H1 (cell line): ENCODE results near the gene FAM149B1. TPM values are rescaled to one million over a fixed set of nuclear protein-coding genes. Genes with fewer than 3 reads are reported as not detected.

Experiments
- ATF2 ChIP-seq: IDR thresholded peaks from 2 replicates; pipeline ENCODE4 v1.6.1; 2012; ENCODE audit warnings: low read length, inconsistent platforms
- CHD7 ChIP-seq: fragments of 300-600 bp; sonication (generic); IDR thresholded peaks from 2 replicates; pipeline ENCODE4 v1.7.1; 2012; ENCODE audit warnings: low read length, moderate library complexity, mild to moderate bottlenecking, inconsistent platforms; ENCODE audit not compliant: insufficient replicate concordance
- CTBP2 ChIP-seq: IDR thresholded peaks from 2 replicates; pipeline ENCODE4 v1.7.0; 2011; ENCODE audit warnings: borderline replicate concordance, mild to moderate bottlenecking, moderate library complexity, mixed read lengths, low read length; ENCODE audit not compliant: insufficient read depth, insufficient read length
- HDAC6 ChIP-seq: IDR thresholded peaks from one replicate; pipeline ENCODE4 v1.7.1; 2012; ENCODE audit warnings: low read depth, mild to moderate bottlenecking, inconsistent platforms, low read length, moderate library complexity
- TCF12 ChIP-seq: IDR thresholded peaks from 2 replicates; pipeline ENCODE4 v1.6.1; 2011; ENCODE audit warnings: low read depth, mild to moderate bottlenecking, low read length
- USF2 ChIP-seq: IDR thresholded peaks from 2 replicates; pipeline ENCODE4 v1.6.1; 2011; ENCODE audit warnings: low read length, improper control_type of control experiment
- polyA plus RNA-seq, 7 experiments: library from polyadenylated mRNA; depleted of rRNA in 3 of 7; stranded (reverse) in 5 of 7; unstranded in 2 of 7; fragments of >200 nt in 5 of 7; fragments of 200-250 nt in 2 of 7; gene quantifications; 1 replicate in 5 of 7; 2 replicates in 1 of 7; 4 replicates in 1 of 7; pipeline versions ENCODE4 v1.2.1 to v1.2.3, GENCODE V29; 2011 to 2013; ENCODE audit warnings: missing spikeins in 2 of 7, mixed read lengths in 2 of 7
- total RNA-seq: library from RNA; stranded (reverse); fragmentation: NEBNext Ultra II Directional; extraction: Animal tissue kit (Norgen Biotek cat#: 25700); gene quantifications from 2 replicates; pipeline ENCODE4 v1.2.1, GENCODE V29; 2021

Gene FAM149B1
- total and polyA plus RNA-seq, 2 of the 8 experiments (the other 6 are each of a cell fraction or from before 2014, with no cell fraction given) = 16.8 to 21.9 TPM

- TF ChIP-seq ATF2 (no peak), HDAC6 (no peak), USF2 (no peak), CHD7 (no peak), CTBP2 (no peak), TCF12 (no peak)
Measured at GRCh38 chr10:73252445-73253224, 84.7 kb downstream of the FAM149B1 start, which contains the start of gene MRPS16 (continued).
